ENCODE data around the gene DOCK4. TPM values are rescaled to one million over a fixed set of nuclear protein-coding genes. Genes with fewer than 3 reads are reported as not detected.
"Not testable (repeated sequence)": the region's sequence is repeated elsewhere in the genome, so short reads cannot be mapped to it uniquely, and the experiment has no call there.

DOCK4 gene
- total RNA-seq, 1 donor from 2014 or later = 32.2 TPM

DNA sequence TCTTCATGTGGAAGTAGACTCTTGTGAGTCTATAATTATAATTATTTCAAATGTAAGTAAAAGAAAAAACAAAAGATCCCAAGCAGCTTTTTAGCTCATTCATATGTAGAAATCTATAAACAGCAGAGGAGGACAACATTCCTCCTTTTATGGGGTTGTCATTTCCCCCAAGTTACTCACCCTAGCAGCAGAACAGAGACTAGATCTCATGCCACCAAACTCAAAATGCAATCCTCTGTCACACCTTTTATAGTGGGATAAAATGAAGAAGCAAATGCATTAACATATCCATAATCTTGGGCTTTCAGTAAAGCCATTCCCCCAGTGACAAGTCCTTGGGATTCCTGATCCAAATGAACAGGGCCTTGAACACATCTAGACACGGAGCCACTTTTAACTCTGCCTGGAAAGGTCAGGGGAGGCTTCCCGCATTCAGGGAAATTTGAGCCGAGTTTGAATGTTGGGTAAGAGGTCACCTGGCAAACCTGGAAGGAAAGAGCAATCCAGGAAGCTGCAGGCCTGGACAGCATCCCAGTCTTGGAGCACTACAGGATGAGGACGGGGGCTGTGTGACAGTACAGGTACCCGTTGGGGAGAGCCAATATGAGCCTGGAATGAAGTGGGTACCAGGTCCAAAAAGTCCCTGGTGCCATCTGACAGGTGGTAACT lies 76.4 kb downstream of the DOCK4 start:
- no peak overlapping the region for H3K27ac Mint-ChIP-seq (ENCODE audit: unreplicated experiment)
- DNase-seq (ENCODE audit: low read depth) = no peak
- Histone ChIP-seq H3K27me3 (ENCODE audit: insufficient read depth, low read length) (no peaks in the 10 kb centered on the region), H3K9ac (ENCODE audit: low read length) (no peak overlapping the region), H3K4me3 (ENCODE audit: insufficient read depth, low read depth, low read length) (no peak overlapping the region), H3K36me3 (ENCODE audit: insufficient read depth, low read length) (no peaks in the 10 kb centered on the region), H3K27ac (ENCODE audit: low read depth, low read length) (no peak overlapping the region), H2AFZ (ENCODE audit: low read depth, low read length) (no peak overlapping the region), H3K4me2 (ENCODE audit: low read length) (no peak overlapping the region), H3K4me1 (ENCODE audit: insufficient read depth, low read length) (peaks cover 6% of the 10 kb centered on the region), H3K9me3 (ENCODE audit: insufficient read depth, low read depth, low read length) (no peaks in the 10 kb centered on the region), H4K20me1 (ENCODE audit: insufficient read depth, low read length) (no peaks in the 10 kb centered on the region), H3K79me2 (ENCODE audit: insufficient read depth, low read length) (peaks cover 3% of the 10 kb centered on the region)
- no peak for TF ChIP-seq EZH2 (IDR thresholded peaks at IDR 0.05; ENCODE audit: insufficient read depth, low read length)
- TF ChIP-seq, protein P1, sequence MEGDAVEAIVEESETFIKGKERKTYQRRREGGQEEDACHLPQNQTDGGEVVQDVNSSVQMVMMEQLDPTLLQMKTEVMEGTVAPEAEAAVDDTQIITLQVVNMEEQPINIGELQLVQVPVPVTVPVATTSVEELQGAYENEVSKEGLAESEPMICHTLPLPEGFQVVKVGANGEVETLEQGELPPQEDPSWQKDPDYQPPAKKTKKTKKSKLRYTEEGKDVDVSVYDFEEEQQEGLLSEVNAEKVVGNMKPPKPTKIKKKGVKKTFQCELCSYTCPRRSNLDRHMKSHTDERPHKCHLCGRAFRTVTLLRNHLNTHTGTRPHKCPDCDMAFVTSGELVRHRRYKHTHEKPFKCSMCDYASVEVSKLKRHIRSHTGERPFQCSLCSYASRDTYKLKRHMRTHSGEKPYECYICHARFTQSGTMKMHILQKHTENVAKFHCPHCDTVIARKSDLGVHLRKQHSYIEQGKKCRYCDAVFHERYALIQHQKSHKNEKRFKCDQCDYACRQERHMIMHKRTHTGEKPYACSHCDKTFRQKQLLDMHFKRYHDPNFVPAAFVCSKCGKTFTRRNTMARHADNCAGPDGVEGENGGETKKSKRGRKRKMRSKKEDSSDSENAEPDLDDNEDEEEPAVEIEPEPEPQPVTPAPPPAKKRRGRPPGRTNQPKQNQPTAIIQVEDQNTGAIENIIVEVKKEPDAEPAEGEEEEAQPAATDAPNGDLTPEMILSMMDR (IDR thresholded peaks at IDR 0.05; ENCODE audit: insufficient read depth, low read depth, low read length) = no peak
- peaks cover 17% of the 10 kb centered on the region for H3K4me1 Mint-ChIP-seq (ENCODE audit: low read depth, unreplicated experiment)
- H3K9me3 Mint-ChIP-seq (ENCODE audit: unreplicated experiment) = no peaks in the 10 kb centered on the region
- H3K27me3 Mint-ChIP-seq (ENCODE audit: low read depth, unreplicated experiment) = no peaks in the 10 kb centered on the region
- FAIRE-seq = no peak
- H3K36me3 Mint-ChIP-seq (ENCODE audit: low read depth, unreplicated experiment) = no peaks in the 10 kb centered on the region
- no peak overlapping the region for H3K4me3 Mint-ChIP-seq (ENCODE audit: unreplicated experiment)

DNA sequence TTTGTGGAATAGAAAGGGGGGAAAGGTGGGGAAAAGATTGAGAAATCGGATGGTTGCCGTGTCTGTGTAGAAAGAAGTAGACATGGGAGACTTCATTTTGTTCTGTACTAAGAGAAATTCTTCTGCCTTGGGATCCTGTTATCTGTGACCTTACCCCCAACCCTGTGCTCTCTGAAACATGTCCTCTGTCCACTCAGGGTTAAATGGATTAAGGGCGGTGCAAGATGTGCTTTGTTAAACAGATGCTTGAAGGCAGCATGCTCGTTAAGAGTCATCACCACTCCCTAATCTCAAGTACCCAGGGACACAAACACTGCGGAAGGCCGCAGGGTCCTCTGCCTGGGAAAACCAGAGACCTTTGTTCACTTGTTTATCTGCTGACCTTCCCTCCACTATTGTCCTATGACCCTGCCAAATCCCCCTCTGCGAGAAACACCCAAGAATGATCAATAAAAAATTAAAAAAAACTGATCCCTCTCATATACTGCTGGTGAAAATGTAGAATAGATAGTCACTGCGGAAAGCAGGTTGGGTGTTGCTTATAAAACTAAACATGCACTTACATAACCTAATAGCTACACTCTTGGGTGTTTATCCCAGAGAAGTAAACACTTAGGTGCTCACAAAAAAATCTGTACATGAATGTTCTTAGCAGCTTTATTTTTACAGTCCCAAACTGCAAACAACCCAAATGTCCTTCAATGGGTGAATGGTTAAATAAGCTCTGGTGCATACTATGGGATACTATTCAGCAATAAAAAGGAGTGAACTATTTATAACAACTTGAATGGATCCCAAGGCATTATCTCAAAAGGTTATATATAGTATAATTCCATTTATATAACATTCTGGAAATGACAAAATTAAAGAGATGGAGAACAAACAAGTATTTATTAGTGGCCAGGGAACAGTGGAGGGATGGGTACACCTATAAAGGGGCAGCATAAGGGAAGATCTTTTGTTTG lies 77.5 kb downstream of the DOCK4 start:
- not testable (repeated sequence) for H3K79me2 ChIP-seq (ENCODE audit: insufficient read depth, low read length); H2AFZ ChIP-seq (ENCODE audit: low read depth, low read length); H3K4me2 ChIP-seq (ENCODE audit: low read length); H3K4me3 ChIP-seq (ENCODE audit: insufficient read depth, low read depth, low read length); H3K36me3 Mint-ChIP-seq (ENCODE audit: low read depth, unreplicated experiment); H3K27me3 Mint-ChIP-seq (ENCODE audit: low read depth, unreplicated experiment); H3K36me3 ChIP-seq (ENCODE audit: insufficient read depth, low read length); H3K4me3 Mint-ChIP-seq (ENCODE audit: unreplicated experiment); H3K27me3 ChIP-seq (ENCODE audit: insufficient read depth, low read length); H4K20me1 ChIP-seq (ENCODE audit: insufficient read depth, low read length); H3K27ac Mint-ChIP-seq (ENCODE audit: unreplicated experiment); H3K27ac ChIP-seq (ENCODE audit: low read depth, low read length); H3K9me3 ChIP-seq (ENCODE audit: insufficient read depth, low read depth, low read length); H3K9ac ChIP-seq (ENCODE audit: low read length); FAIRE-seq; H3K9me3 Mint-ChIP-seq (ENCODE audit: unreplicated experiment); H3K4me1 ChIP-seq (ENCODE audit: insufficient read depth, low read length); DNase-seq (ENCODE audit: low read depth)
- peaks cover 18% of the 10 kb centered on the region for H3K4me1 Mint-ChIP-seq (ENCODE audit: low read depth, unreplicated experiment)

DNA sequence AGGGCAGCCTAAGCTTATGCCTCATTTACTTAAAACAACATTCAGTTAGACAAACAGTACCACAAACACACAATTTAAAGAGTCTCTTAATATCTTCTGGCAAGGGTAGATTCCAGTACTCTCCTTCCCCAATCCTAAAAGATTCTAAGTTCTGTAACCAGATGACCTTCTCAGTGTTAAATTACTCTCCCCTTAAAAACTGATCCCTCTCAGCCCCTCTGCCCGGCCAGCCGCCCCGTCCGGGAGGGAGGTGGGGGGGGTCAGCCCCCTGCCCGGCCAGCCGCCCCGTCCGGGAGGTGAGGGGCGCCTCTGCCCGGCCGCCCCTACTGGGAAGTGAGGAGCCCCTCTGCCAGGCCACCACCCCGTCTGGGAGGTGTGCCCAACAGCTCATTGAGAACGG lies 78.2 kb downstream of the DOCK4 start:
- not testable (repeated sequence) for H3K4me1 ChIP-seq (ENCODE audit: insufficient read depth, low read length); FAIRE-seq; DNase-seq (ENCODE audit: low read depth); H3K9me3 Mint-ChIP-seq (ENCODE audit: unreplicated experiment); H3K27ac Mint-ChIP-seq (ENCODE audit: unreplicated experiment); H3K36me3 ChIP-seq (ENCODE audit: insufficient read depth, low read length); H3K27ac ChIP-seq (ENCODE audit: low read depth, low read length); H3K4me3 Mint-ChIP-seq (ENCODE audit: unreplicated experiment); H3K4me3 ChIP-seq (ENCODE audit: insufficient read depth, low read depth, low read length); H3K9me3 ChIP-seq (ENCODE audit: insufficient read depth, low read depth, low read length); H3K36me3 Mint-ChIP-seq (ENCODE audit: low read depth, unreplicated experiment); H3K9ac ChIP-seq (ENCODE audit: low read length); H3K27me3 Mint-ChIP-seq (ENCODE audit: low read depth, unreplicated experiment); H4K20me1 ChIP-seq (ENCODE audit: insufficient read depth, low read length); H2AFZ ChIP-seq (ENCODE audit: low read depth, low read length); H3K4me2 ChIP-seq (ENCODE audit: low read length); H3K79me2 ChIP-seq (ENCODE audit: insufficient read depth, low read length); H3K27me3 ChIP-seq (ENCODE audit: insufficient read depth, low read length)
- peaks cover 18% of the 10 kb centered on the region for H3K4me1 Mint-ChIP-seq (ENCODE audit: low read depth, unreplicated experiment)
